CD4-positive, alpha-beta T cell treated with Interleukin-15 for 1 hour (primary cell): ENCODE measurements around the gene CELSR3.
A peak's percentile ranks its signal among the peaks of the same experiment; 100 is the strongest.

ENCODE experiments used
- DNase-seq: peaks from one replicate; pipeline ENCODE4 v3.0.0-alpha.2; 2020

CELSR3 gene

GRCh38 chr3:48662753-48663488, at the start of gene CELSR3:
TSS of gene CELSR3 (minus strand) at chr3:48662886. CDS start at chr3:48662634, 252 bp downstream.
- DNase-seq = peak; percentile 61

GRCh38 chr3:48711727-48712126, 49.0 kb upstream of the CELSR3 start:
- no peak for DNase-seq

- DNase-seq = no peak
Observed at GRCh38 chr3:48709051-48709461, 46.4 kb upstream of the CELSR3 start.

GRCh38 chr3:48708481-48708889, 45.8 kb upstream of the CELSR3 start:
- DNase-seq = no peak

- no peak for DNase-seq
Observed at GRCh38 chr3:48707157-48707556, 44.5 kb upstream of the CELSR3 start.

GRCh38 chr3:48702320-48702920, 39.7 kb upstream of the CELSR3 start:
- no peak for DNase-seq

- no peak for DNase-seq
Observed at GRCh38 chr3:48700731-48701405, 38.2 kb upstream of the CELSR3 start.

GRCh38 chr3:48698891-48699290, 36.2 kb upstream of the CELSR3 start:
- DNase-seq = no peak

GRCh38 chr3:48697952-48698351, 35.3 kb upstream of the CELSR3 start:
- no peak for DNase-seq

GRCh38 chr3:48696601-48697000, 33.9 kb upstream of the CELSR3 start:
- no peak for DNase-seq

- no peak for DNase-seq
Observed at GRCh38 chr3:48696156-48696555, 33.5 kb upstream of the CELSR3 start.

GRCh38 chr3:48695393-48695753, 32.7 kb upstream of the CELSR3 start:
- no peak for DNase-seq

GRCh38 chr3:48694610-48695392, 32.1 kb upstream of the CELSR3 start:
- DNase-seq = no peak

GRCh38 chr3:48693826-48694225, 31.1 kb upstream of the CELSR3 start:
- no peak for DNase-seq

GRCh38 chr3:48692551-48692950, 29.9 kb upstream of the CELSR3 start:
- no peak for DNase-seq

GRCh38 chr3:48690846-48691458, 28.3 kb upstream of the CELSR3 start:
- no peak for DNase-seq

- DNase-seq = no peak
Observed at GRCh38 chr3:48689384-48689783, 26.7 kb upstream of the CELSR3 start.

- DNase-seq = no peak
Observed at GRCh38 chr3:48688737-48689075, 26.0 kb upstream of the CELSR3 start.

- DNase-seq = no peak
Observed at GRCh38 chr3:48688032-48688736, 25.5 kb upstream of the CELSR3 start.

- no peak for DNase-seq
Observed at GRCh38 chr3:48687220-48687678, 24.6 kb upstream of the CELSR3 start.

GRCh38 chr3:48686538-48687219, 24.0 kb upstream of the CELSR3 start:
- DNase-seq = no peak
